Tibial nerve (tissue), 4 donors: Measurements from ENCODE around the gene FAM217A.

Source experiments
- CTCF ChIP-seq, 5 experiments: fragments of 200-600 bp in 3 of 5; fragments of 450-650 bp in 2 of 5; sonication (generic) in 3 of 5; IDR thresholded peaks; one replicate each; pipeline ENCODE4 v1.5.1; 2016 to 2019; ENCODE audit warnings: antibody characterized with exemption in 5 of 5, mild to moderate bottlenecking in 3 of 5, moderate library complexity in 2 of 5
- EP300 ChIP-seq, 2 donors: sonication (generic); formaldehyde crosslinking; IDR thresholded peaks; one replicate each; pipeline ENCODE4 v1.6.1; 2017; ENCODE audit warnings: antibody characterized with exemption in 2 of 2, mild to moderate bottlenecking in 1 of 2

- TF ChIP-seq EP300 (IDR thresholded peaks at IDR 0.05) (no peak), CTCF (IDR thresholded peaks at IDR 0.05) (no peak)
Observed at GRCh38 chr6:4102687-4103244, 23.8 kb upstream of the FAM217A start.
